Effector CD8-positive, alpha-beta T cell (primary cell): ENCODE data around the gene OR9A2.
A peak's percentile ranks its signal among the peaks of the same experiment; 100 is the strongest.
"Not testable (repeated sequence)": the region's sequence is repeated elsewhere in the genome, so short reads cannot be mapped to it uniquely, and the experiment has no call there.

Experiments
- DNase-seq: peaks from one replicate; lab custom pipeline; 2025; lab: John Stamatoyannopoulos, UW

Gene OR9A2

DNA sequence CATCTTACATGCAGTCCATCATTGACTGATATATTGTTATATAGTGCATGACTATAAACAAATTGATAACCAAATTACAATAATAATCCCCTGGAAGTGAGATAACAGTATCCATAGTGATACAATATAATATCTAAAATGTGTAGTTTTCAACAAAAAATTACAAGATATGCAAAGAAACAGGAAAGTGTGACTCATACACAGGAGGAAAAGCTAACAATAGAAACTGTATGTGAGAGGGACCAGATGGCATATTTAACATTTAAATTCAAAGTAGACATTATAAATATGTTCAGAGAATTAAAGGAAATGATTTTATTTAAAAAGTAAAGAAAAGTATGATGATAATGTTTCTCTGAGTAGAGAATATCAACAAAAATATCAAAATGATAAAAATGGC, 8.0 kb downstream of the OR9A2 start:
- no peak for DNase-seq

DNA sequence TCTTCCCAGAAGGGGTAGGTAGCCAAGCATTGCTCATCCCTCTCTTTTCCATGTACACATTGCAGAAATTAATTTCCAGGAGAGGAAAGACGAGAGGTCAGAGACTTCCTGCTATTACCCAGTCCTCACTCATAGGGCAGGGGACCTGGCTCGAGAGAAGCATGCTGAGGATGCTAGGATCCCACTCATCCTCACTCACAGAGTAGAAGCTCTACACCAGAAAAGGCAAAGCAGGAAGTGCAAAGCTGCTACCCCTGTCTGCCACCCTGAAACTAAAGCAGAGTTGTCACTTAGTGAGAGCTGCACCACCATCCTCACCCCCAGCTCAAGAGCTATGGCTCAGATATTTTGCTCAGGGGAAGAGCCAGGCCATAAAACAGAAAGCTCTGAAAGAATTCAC, 9.9 kb downstream of the OR9A2 start:
- DNase-seq: no peak

DNA sequence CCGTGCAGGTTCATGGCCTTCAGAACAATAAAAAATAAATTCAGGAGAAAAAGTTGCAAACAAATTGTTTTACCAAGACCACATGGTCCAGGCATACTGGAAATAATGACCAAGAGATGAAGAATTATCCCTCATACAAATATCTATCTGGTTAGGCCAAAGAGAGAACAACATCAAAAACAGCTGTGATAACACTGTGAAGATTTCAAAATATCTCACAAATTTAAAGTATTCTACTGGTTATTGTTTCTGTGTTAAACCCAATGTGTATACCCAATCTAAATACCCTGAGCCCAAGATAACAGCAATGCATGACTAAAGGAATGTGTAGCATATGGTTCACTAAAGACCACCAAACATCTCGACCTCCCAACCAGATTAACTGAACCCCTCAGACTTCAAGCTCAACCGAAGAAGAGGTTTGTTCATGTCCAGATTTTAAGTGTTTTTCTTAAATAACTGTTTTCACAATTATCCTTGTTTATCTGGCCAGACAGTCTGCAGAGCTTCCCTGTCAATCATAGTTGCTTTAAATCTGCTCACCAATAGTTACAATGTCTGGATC, 10.9 kb downstream of the OR9A2 start:
- no peak for DNase-seq

DNA sequence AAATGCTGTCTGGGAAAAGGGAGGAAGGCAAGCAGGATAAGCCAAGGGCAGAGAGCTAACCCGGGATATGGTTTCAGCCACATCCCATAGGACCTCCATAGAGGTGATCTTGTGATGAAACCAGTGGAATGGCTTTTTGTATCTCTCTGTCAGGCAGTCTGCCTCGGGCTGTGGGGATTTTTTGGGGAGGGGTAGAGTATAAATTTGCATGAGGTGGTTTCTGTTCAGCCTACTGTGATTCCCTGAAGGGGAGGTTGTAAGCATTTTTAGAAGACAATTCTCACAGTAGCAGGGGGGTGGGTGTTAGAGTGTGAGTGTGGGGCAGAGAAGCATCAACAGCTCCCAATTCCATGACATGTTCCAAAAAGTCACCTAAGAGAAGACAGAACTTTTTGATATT, 11.8 kb downstream of the OR9A2 start:
- DNase-seq: no peak

DNA sequence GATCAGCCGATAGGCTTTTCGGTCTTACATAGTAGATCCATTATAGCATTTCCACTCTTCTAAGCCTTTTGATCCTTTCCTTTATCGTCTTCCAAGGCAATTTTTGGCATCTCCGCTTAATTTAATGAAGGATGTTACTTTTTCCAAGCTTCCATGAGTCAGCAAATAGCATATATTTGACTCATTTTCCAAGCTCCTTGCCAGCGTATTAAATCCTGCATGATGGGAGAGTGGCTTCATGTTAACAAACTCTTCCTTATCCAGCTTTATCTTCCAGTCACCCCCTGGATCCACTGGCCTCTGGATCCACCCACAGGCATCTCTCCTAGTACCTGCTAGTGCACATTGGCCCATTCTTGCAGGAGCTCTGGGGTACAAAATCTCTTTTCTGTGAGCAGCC, 13.0 kb downstream of the OR9A2 start:
- DNase-seq: no peak

DNA sequence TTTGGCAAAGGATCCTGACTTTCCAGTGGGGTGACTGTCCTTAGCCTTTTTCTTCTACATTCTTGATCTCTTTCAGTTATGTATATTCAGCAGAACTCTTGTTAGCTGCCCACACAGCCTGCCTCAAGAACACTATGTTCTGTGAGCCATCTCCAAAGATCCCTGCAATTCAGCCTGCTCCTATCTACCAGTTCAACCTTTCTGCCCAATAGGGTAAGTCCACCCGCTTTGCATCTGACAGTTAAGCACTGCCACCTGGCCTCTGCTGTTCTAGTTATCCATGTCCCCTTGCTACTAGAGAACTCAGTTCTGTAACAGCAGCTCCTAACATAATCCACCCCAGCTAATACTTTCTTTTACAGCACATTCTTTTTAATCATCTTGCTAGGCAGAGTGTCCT, 13.5 kb downstream of the OR9A2 start:
- DNase-seq: no peak

DNA sequence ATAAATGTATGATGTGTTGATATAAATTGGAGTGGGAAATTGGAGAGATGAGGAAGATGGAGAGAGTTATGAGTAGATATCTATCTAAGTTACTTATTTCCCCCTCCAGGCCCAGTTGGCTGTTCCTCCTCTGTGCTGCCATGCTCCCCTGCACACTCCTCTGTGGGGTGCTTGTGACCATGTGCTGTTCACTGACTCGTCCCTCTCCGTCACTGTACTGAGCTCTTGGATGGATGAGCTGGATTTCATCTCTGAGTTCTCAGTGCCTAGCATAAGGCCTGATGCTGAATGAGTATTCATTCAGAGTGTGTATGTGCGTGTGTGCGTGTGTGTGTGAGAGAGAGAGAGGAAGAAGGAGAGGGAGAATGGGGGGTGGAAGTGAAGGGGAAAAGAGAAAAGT, 14.5 kb downstream of the OR9A2 start:
- DNase-seq: no peak

DNA sequence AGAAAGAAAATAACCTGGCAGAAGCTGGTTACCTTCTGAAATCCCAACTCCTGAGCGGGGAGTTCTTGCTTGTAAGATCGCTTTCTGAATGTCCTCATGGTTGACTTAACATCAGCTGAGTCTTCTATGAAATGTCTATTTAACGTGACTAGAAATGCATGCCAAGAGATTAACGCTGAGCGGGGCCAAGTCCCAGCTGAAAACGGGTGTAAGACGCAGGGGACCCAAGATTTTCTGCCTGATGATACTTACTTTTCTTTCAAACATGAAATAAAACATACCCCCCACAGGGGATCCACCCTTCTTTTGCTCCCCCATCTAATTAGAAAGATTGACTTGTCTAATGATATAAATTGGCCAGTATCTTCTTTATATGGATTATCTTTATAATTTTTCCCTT, 14.9 kb downstream of the OR9A2 start:
- DNase-seq: no peak

DNA sequence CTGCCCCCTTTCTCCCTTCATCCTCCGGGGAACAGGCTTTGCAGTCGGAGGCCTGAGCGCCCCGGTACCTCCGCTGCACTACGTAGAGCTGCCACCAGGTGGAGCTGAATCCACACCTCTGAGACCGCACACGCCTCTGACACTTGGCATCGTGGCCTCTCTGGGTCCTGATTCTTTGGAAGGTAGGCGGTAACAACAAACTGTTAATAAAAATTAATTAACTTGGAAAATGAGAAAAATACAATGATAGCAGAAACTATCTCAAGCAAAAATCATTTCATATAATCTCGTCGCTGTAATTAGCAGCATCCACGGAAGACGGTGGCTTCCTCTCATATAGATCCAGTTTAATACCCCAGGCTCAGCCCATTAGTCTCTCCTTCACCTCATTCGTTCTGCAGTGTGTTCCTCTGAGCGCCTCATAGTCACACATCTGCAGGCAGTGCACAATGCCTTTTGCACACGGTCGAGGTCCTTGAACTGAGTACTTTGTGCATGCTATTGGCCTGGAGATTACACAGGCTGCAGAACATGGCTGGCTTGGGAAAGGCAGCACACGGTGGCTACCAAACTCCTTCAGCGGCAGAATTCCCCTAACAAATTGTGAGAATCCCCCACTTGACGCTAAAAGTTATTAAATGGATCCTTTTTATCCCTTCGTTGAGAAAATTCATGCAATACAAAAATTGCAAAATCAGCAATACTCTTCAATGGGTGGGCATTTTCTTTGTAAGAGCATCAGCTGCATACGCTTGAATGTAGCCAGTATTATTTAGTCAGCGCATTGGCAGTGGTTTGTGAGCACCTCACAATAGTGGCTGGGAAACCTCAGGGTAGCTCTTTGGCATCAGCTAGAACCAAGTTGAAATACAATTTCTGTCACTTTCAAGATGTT, 18.7 kb downstream of the OR9A2 start:
- peak; percentile 64 for DNase-seq

DNA sequence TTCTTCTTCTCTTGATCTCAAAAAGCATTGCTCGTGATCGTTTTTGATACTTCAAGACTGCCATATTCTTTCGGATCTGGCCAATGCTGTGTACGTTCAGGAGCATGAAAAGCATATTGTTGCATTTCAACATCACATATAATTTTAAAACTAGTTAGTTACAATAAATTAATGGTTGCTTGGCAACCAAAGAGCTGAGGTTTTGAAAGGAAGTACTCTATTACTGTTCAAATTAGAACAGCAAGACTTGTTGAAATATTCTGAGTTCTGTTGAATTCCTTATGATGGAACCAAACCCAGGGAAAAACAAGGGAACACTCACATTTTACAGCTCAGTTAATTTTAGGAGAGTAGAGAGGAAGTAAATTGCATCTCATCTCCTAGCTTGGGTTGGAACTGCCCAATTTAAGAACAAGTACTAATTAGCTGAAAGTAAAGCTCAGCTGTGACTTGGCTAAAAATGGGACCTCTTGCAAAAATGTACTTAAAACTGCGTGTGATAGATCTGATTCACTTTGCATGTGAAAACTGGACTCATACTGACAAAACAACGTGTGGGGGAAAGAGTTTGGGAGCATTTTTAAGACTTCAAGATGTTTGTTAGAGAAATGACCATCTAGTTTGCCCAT, 21.2 kb downstream of the OR9A2 start:
- DNase-seq: no peak

DNA sequence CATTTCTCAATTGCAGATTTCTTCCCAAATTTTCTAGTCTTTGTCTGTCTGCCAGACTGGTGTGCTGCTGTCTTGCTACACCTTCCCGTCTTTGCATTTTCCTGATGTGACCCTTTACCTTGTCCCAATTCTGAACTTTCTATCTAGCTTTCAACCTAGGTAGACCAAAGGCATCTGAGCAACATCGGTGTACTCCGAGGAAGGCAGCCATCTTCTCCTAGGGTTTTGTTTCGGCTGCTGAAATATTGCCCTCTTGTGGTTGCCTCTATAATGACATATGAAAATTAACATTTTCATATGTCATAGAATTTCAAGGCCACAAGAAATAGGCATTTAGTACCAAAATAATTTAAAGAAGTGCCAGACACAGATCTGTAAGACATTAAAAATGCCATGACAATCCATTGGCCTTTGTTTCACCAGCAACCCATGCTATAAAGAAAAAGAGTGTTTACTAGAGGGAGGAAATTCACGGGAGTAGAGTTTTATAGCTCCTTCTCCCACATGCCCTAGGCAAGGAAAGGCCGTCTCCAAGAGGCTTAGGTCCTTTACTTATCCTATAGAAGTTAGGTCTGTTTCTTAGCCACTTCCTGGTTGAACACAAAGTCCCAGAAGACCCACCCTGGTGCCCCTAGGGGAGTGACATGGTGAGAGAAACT, 23.4 kb downstream of the OR9A2 start:
- DNase-seq: no peak

DNA sequence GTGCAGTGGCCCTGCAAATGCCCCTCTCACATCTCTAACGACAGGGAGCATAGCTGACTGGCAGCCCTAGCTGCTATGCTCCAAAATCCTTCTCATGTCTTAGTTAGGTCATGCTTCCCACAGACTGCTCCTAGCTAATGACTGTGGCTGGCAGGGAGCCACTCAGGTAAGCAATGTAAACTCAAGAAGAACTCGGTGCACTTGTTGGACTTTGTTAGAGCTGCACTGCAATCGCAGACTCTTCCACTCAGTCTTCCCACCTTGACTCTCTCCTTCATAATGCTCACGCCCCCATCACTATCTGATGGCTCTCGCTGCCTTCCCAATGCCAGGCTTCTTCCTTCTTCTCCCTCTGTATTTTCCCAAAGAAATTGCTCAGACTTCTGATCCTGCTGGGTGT, 24.0 kb downstream of the OR9A2 start:
- DNase-seq: no peak

DNA sequence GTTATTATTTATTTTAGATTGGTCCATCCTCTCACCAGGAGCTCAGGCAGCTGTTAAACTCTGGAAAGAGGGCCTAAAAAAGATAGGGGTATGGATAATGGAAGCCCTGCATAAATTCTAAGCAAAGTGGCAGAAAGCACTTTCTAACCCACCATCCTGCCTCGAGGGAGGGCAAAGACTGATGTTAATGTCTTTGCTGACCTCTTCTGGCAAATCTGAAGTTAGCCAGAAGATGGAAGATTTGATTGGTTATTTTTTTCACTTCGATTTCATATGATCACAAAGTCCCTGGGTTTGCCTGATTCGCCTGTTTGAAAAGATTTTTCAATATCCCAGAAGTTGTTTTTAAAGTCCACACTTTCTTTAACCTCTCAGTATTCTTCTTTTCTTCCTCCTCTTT, 24.8 kb downstream of the OR9A2 start:
- DNase-seq: no peak

DNA sequence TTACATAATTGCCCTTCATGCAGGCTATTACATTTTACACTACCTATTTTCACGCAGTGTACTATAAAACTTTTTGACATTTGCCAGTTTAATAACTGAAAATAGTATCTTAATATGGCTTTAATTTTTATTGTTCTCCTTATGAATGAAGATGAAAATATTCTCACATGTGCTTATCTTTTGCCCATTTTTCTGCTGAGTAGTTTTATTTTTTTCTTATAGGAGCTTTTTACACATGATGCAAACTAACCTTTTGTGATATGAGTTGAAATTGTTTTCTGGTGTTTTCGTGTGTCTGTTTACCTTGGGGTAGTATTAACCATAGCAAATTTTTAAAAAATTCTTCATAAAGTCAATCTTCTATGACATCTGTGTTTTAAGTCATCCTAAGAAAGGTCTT, 26.3 kb downstream of the OR9A2 start:
- no peak for DNase-seq

DNA sequence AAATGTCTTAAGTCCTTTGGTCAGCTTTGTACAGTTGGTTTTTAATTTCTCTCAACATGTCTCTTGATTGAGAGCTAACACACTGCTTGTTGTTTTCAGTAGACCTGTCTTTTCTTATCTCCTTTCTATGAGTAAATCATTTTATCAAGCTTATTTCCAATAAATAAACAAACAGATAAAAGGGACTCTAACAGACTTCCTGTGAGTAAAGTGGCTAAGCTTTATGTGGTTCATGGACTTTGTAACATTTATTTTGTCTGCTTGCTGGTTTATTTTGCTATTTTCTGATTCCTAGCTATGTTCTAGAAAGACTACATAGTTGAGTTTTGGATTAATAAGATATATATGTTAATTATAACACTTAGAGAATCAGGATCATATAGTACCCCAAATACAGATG, 27.1 kb downstream of the OR9A2 start:
- DNase-seq: no peak

DNA sequence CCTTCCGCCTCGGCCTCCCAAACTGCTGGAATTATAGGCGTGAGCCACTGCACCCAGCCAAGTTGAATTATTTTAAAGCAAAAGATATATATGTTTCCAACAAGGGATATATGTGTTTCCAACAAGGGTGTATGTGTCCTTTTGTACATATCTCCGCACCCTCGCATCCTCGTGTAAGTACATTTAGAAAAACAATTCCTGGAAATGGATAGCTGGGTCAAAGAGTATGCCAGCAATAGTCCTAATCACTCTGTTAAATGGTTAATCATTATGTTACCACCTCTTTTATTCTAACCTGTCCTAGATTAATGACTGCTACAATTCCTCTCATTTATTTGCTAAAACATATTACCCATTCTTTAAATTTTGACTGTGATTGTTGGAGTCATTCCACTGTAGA, 28.0 kb downstream of the OR9A2 start:
- no peak for DNase-seq

DNA sequence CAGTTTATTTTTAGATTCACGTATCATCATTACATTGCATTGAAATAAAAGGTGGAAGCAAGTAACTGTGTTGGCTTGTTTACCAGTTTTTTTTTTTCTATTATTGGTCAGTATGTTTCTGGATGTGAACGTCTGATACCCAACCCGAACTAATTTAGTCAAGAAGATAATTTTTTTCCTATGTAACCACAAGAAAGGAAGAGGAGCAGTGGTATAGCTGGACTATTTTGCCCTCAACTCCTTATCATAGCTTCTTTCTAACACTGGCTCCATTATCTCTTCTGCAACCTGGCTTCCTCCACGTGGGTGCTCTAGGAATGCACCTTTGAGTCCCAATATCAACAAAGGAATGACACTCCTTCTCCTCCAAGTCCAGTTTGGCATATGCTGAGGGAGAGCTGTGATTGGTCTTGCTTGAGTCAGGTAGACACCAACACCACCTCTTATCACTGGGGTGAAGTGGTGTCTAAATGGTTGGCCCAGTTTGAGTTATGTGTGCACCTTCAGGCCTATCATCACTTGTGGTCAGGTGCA, 29.4 kb downstream of the OR9A2 start:
- no peak for DNase-seq

DNA sequence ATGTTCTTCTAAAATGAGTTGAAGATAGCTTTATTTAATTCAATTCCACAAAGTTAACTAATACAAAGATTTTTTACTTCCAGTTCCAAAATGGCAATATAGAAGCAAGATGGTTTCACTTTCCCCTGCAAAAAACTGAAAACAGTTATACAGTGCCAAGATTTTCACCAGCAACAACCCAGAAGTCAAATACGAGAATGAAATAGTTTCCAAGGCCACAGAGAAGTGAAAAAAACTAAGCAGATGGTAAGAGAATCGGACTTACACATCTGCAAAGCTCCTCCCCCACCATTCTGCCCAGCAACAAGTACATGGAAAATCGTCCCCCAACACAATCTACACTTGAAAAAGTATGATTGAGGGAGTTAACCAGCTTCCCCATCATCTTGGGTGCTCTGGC, 34.5 kb downstream of the OR9A2 start:
- DNase-seq: no peak

DNA sequence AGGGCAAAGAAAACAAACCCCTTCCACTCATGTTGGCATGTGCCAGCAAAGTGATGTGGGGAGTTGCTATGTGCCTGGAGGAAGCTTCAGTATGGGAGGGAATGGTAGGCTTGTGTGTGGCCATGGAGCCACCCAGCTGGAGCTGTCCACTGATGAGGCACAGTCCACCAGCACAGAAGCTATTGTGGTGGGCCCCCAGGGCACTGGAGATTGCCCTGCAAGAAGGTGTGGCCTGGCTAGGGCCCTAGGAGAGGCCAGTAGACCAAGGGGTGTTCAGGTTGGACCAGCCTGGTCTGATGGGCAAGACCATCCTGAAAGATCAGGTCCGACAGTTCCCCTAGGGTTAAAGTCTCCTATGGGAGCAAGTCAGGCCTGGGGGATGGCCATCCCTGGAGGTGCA, 42.6 kb downstream of the OR9A2 start:
- no peak for DNase-seq

DNA sequence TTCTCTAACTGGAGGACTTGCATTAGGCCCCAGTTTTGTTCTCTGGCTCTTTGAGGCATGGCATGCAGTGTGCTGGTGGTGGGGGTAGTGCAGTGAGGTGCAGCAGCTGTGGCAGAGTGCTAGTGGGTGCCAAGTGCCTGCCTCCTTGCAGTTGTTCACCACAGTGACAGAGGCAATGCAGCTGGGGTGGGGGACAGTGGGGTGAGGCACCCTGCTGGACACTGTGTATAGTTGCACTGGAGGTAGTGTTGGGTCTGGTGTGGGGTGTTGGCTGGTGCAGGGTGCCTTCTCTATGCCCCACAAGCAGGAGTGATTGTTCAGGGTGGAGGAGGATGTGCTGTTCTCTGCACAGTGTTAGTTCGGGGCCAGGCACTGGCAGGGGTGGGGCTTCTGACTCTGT, 43.1 kb downstream of the OR9A2 start:
- DNase-seq: no peak

DNA sequence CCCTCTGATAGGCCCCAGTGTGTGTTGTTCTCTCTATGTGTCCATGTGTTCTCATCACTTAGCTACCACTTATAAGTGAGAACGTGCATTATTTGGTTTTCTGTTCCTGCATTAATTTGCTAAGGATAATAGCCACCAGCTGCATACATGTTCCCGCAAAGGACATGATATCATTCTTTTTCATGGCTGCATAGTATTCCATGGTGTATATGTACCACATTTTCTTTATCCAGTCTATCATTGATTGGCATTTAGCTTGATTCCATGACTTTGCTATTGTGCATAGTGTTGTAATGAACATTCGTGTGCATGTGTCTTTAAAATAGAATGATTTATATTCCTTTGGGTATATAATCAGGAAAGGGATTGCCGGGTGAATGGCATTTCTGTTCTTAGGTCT, 48.5 kb downstream of the OR9A2 start:
- DNase-seq: not testable (repeated sequence)
